Ovary (tissue), 9 donors: ENCODE measurements around the gene CBLIF. TPM values are rescaled to one million over a fixed set of nuclear protein-coding genes. Genes with fewer than 3 reads are reported as not detected.
"Not testable (repeated sequence)": the region's sequence is repeated elsewhere in the genome, so short reads cannot be mapped to it uniquely, and the experiment has no call there.

Experiments
- DNase-seq, 5 donors: peaks; one replicate each; pipeline ENCODE4 v3.0.0-alpha.2; 2019 to 2020
- H3K27ac ChIP-seq, 2 donors: fragments of 200-600 bp; one replicate each; pipeline versions ENCODE4 v1.5.1 to v1.8.0; 2019 to 2022
- H3K27me3 ChIP-seq: fragments of 200-600 bp; one replicate; pipeline ENCODE4 v1.8.0; 2022
- H3K36me3 ChIP-seq: fragments of 200-600 bp; sonication (generic); one replicate; pipeline ENCODE4 v1.5.1; 2019
- H3K4me1 ChIP-seq: one replicate; pipeline ENCODE4 v1.8.1; 2013; ENCODE audit warnings: mild to moderate bottlenecking, moderate library complexity; ENCODE audit not compliant: insufficient read depth
- H3K4me3 ChIP-seq: fragments of 200-600 bp; sonication (generic); one replicate; pipeline ENCODE4 v1.5.1; 2017
- H3K9me3 ChIP-seq, 2 donors: fragments of 200-600 bp in 1 of 2; sonication (generic) in 1 of 2; one replicate each; pipeline versions ENCODE4 v1.5.1 to v1.8.1; 2013 to 2019; ENCODE audit warnings: mild to moderate bottlenecking in 1 of 2, moderate library complexity in 1 of 2
- EP300 ChIP-seq: sonication (generic); formaldehyde crosslinking; IDR thresholded peaks from one replicate; pipeline ENCODE4 v1.6.1; 2017; ENCODE audit warnings: antibody characterized with exemption
- POLR2A ChIP-seq: fragments of 450-650 bp; IDR thresholded peaks from one replicate; pipeline ENCODE4 v1.6.1; 2017; ENCODE audit warnings: antibody characterized with exemption, mild to moderate bottlenecking, moderate library complexity
- WGBS, 3 donors: extraction: QIAGEN DNeasy Blood & Tissue Kit in 1 of 3; methylation state at CpG; one replicate each; pipeline versions ENCODE4 v1.1.5 to v1.1.7; 2013 to 2017; 5-methylcytosine and 5-hydroxymethylcytosine counted together
- intact Hi-C, 4 donors: fragments of 100-400 bp; cut with DNase I; formaldehyde crosslinking; loops; one replicate each; pipeline versions ENCODE4 v1.11.0 to v1.15.1; 2022 to 2023
- polyA plus RNA-seq, 2 donors: library from polyadenylated mRNA; stranded (reverse); fragments of 200-250 nt in 1 of 2; fragments of 350-450 nt in 1 of 2; fragmentation: Illumina TruSeq in 1 of 2; extraction: RNeasy Lipid Tissue Mini Kit (QIAGEN cat#74804) in 1 of 2; gene quantifications; one replicate each; pipeline ENCODE4 v1.2.3, GENCODE V29; 2013 to 2014
- total RNA-seq, 7 donors: library from RNA; depleted of rRNA in 2 of 7; stranded (reverse); fragments of >200 nt in 2 of 7; fragmentation: NEBNext Ultra II Directional in 3 of 7; extraction: Animal tissue kit (Norgen Biotek cat#: 25700) in 3 of 7; gene quantifications; one replicate each; pipeline versions ENCODE4 v1.1.0 to v1.2.4, GENCODE V29; 2016 to 2023
- TF ChIP-seq, protein P1 (sequence below), 3 donors: fragments of 450-650 bp in 2 of 3; fragments of 200-600 bp in 1 of 3; IDR thresholded peaks; one replicate each; pipeline versions ENCODE4 v1.5.1 to v1.8.0; 2016 to 2022; ENCODE audit warnings: antibody characterized with exemption in 3 of 3, mild to moderate bottlenecking in 1 of 3
- donor health status: DM: no; HTN: no; CAD: no; lungs with moderate emphysema.
- donor health status: DM: no; HTN: no; CAD: no.
- donor health status: Bipolar disorder and iron deficiency.
- donor health status: DM: yes; HTN: yes; CAD: no.
- donor health status: DM: no; HTN: no; CAD: no.
- donor health status: DM: yes; HTN: yes; CAD: no.

CBLIF gene
- total and polyA plus RNA-seq, 9 donors = not detected

DNA sequence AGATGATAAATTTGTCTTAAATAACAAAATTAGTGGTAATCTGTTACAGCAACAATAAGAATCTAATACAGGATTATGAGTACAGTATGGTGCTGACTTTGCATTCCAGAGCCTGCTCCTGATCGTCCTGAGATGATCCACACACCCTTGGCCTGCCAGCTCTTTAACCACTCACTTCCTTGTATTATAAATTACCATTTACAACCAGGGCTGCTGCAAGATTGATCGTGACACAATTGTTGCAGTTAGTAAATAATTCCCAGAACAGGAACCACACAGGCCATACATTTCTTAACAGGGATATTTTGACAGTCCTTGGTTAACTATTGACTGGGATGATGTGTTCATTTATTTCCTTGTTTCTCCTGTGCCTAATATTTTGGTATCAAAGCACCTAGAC is 3.8 kb upstream of the CBLIF start:
- Histone ChIP-seq H3K4me3 (no peak overlapping the region), H3K27me3 (peaks cover 2% of the 10 kb centered on the region), H3K27ac (no peak overlapping the region), H3K4me1 (no peaks in the 10 kb centered on the region), H3K36me3 (no peaks in the 10 kb centered on the region), H3K9me3 (no peaks in the 10 kb centered on the region)
- intact Hi-C loops = loop anchor here in 1 of 4 donors (10.0 kb wide), 1 partner anchor 1176 kb away; no protein-coding TSS in a partner anchor
- TF ChIP-seq POLR2A (no peak), EP300 (no peak)
- TF ChIP-seq, protein P1, sequence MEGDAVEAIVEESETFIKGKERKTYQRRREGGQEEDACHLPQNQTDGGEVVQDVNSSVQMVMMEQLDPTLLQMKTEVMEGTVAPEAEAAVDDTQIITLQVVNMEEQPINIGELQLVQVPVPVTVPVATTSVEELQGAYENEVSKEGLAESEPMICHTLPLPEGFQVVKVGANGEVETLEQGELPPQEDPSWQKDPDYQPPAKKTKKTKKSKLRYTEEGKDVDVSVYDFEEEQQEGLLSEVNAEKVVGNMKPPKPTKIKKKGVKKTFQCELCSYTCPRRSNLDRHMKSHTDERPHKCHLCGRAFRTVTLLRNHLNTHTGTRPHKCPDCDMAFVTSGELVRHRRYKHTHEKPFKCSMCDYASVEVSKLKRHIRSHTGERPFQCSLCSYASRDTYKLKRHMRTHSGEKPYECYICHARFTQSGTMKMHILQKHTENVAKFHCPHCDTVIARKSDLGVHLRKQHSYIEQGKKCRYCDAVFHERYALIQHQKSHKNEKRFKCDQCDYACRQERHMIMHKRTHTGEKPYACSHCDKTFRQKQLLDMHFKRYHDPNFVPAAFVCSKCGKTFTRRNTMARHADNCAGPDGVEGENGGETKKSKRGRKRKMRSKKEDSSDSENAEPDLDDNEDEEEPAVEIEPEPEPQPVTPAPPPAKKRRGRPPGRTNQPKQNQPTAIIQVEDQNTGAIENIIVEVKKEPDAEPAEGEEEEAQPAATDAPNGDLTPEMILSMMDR (IDR thresholded peaks at IDR 0.05) = no peak
- WGBS, 3 donors = 19 to 42% (median 34%) methylated on average over 2 of the region's 2 CpGs
- no peak for DNase-seq

DNA sequence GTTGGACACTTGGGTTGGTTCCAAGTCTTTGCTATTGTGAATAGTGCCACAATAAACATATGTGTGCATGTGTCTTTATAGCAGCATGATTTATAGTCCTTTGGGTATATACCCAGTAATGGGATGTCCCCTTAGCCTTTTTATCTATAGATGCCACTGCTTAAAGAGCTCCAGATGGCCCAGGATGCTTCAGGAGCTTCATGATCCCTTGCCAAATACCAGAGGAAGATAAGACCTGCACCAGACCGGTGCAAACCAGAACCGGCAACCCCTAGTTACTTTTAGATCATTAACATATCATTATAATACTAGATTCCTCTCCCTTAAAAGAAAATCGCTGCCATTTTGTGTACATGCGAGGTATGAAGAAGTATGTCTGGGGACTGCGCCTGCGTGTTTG is 3.1 kb upstream of the CBLIF start:
- H3K27ac ChIP-seq, H3K27me3 ChIP-seq, H3K36me3 ChIP-seq, H3K4me1 ChIP-seq, H3K4me3 ChIP-seq, DNase-seq, H3K9me3 ChIP-seq: not testable (repeated sequence)
- intact Hi-C loops = loop anchor here in 1 of 4 donors (10.0 kb wide), 1 partner anchor 1176 kb away; no protein-coding TSS in a partner anchor
- 70 to 84% (median 81%) methylated on average over 6 of the region's 6 CpGs for WGBS, 3 donors

DNA sequence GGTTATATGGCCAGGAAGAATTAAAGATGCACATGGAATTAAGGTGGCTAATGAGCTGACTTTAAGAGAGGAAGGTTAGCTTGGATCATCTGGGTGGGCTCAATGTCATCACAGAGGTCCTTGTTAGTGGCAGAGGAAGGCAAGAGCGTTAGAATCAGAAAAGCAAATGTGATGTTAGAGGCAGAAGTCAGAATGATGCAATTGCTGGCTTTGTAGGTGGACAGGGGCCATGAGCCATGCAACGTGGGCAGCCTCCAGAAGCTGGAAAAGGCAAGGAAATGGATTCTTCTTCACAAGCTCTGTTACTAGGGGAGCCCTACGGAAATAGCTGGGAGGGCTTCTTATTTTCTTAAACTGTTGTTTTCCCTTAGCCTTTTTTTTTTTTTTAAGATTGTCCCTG is 2.3 kb upstream of the CBLIF start:
- intact Hi-C loops = loop anchor here in 1 of 4 donors (10.0 kb wide), 1 partner anchor 1177 kb away; no protein-coding TSS in a partner anchor
- Histone ChIP-seq H3K9me3 (no peaks in the 10 kb centered on the region), H3K4me1 (no peaks in the 10 kb centered on the region), H3K4me3 (no peak overlapping the region), H3K36me3 (no peaks in the 10 kb centered on the region), H3K27me3 (no peaks in the 10 kb centered on the region), H3K27ac (no peak overlapping the region)
- 82 to 90% (median 83%) methylated on average over 3 of the region's 3 CpGs for WGBS, 3 donors
- no peak for DNase-seq
- TF ChIP-seq, protein P1 (IDR thresholded peaks at IDR 0.05) = no peak
- no peak for TF ChIP-seq EP300
- no peak for TF ChIP-seq POLR2A

DNA sequence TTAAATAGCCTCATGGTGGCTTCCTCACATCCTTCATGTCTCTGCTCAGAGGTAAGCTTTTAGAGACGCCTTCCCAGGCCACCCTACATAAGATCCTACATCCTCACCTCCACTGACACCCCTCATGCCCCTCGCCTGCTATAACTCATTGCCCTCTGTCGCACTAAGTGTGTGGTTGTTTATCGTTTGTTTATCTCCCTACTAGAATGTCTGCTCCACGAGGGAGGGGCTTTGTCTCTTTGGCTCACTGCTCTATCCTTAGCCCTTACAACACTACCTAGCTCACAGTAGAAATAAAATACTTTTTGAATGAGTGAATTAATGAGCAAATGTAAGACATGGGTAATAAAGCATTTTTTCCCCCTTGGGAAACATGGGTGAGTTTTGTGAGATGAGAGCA is 1.3 kb upstream of the CBLIF start:
- no peaks in the 10 kb centered on the region for H3K9me3 ChIP-seq
- H3K4me3 ChIP-seq = no peak overlapping the region
- no peak for DNase-seq
- no peak for TF ChIP-seq POLR2A
- TF ChIP-seq, protein P1 (IDR thresholded peaks at IDR 0.05) = no peak
- no peak for TF ChIP-seq EP300
- WGBS, 3 donors = 61 to 64% (median 62%) methylated on average over 5 of the region's 5 CpGs
- no peaks in the 10 kb centered on the region for H3K4me1 ChIP-seq
- no peaks in the 10 kb centered on the region for H3K36me3 ChIP-seq
- intact Hi-C loops = loop anchor here in 1 of 4 donors (10.0 kb wide), 1 partner anchor 1178 kb away; no protein-coding TSS in a partner anchor
- H3K27me3 ChIP-seq = no peaks in the 10 kb centered on the region
- no peak overlapping the region for H3K27ac ChIP-seq

DNA sequence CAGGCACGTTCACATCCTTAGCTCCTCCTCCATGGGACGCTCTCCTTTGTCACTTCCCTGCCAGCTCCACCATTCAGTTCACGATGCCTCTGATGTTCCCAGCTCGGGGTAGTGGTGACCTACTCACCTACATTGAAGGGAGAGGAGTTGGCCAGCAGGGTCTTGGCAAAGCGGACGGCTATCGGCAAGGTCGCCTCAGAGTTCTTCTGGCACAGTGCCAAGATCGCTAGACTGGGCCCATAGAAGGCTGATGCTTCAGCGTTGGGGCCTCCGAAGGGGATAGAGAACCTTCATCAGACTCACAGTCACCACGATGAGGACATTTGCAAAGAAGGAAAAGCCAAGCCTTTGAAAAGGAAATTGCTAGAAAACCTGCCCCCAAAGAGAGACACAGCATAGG is 3.0 kb downstream of the CBLIF start:
- intact Hi-C loops = loop anchor here in 1 of 4 donors (10.0 kb wide), 1 partner anchor 1182 kb away; no protein-coding TSS in a partner anchor
- WGBS, 3 donors = 51 to 66% (median 53%) methylated on average over 12 of the region's 12 CpGs
- DNase-seq = no peak

More for the DNA sequence above, 3.0 kb downstream of the CBLIF start:
- Histone ChIP-seq H3K27ac (no peak overlapping the region), H3K4me3 (no peak overlapping the region), H3K27me3 (no peaks in the 10 kb centered on the region), H3K36me3 (no peaks in the 10 kb centered on the region), H3K4me1 (no peaks in the 10 kb centered on the region), H3K9me3 (no peaks in the 10 kb centered on the region)
- TF ChIP-seq, protein P1 (IDR thresholded peaks at IDR 0.05) = no peak
- no peak for TF ChIP-seq POLR2A
